Upper lobe of left lung (tissue), 4 donors: ENCODE results near the gene GRIA1.

ENCODE experiments used
- POLR2AphosphoS5 ChIP-seq, 2 donors: sonication (generic); formaldehyde crosslinking; IDR thresholded peaks; one replicate each; pipeline ENCODE4 v1.5.1; 2017; ENCODE audit warnings: antibody characterized with exemption in 2 of 2
- TF ChIP-seq, protein P1 (sequence below), 6 experiments: fragments of 450-650 bp in 4 of 6; fragments of 200-600 bp in 2 of 6; sonication (generic) in 2 of 6; IDR thresholded peaks; one replicate each; pipeline ENCODE4 v1.5.1; 2016 to 2019; ENCODE audit warnings: antibody characterized with exemption in 6 of 6

DNA sequence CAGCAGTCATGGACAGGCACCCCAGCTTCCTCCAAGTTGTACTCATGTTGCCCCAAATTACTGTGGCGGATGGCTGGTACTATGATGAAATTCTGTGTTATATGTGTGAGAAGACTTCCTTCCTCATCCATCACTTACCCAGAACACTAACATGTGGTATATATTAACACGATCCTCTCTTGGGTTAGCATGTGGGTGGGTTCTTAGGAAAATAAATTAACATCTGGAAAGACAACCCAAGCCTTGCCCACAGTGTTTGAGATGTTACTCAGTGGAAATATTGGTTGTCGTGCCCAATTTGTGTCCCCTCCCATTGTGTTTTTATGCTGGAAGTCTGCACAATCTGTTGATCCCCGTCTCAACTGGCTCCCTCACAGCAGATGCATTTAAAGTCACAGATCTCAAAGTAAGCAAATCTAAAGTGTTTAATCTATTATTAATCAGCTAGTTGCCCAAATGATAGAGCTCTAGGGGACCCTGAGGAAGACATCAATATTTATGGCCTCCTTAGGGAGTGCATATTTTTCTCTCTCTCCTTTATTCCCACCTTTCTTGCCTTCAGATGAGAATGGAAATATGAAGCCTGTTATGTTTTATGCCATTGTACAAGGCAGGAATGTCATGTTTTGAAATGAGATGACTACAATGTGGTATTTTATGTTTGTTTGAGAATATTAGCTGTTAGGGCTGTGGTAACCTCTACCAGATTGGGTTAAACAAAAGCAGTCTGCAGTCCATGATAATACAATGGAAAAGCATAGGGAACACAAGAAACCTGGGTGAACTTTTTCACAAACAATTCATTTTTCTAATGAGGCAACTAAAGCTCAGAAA is 93.9 kb downstream of the GRIA1 start:
- TF ChIP-seq, protein P1, sequence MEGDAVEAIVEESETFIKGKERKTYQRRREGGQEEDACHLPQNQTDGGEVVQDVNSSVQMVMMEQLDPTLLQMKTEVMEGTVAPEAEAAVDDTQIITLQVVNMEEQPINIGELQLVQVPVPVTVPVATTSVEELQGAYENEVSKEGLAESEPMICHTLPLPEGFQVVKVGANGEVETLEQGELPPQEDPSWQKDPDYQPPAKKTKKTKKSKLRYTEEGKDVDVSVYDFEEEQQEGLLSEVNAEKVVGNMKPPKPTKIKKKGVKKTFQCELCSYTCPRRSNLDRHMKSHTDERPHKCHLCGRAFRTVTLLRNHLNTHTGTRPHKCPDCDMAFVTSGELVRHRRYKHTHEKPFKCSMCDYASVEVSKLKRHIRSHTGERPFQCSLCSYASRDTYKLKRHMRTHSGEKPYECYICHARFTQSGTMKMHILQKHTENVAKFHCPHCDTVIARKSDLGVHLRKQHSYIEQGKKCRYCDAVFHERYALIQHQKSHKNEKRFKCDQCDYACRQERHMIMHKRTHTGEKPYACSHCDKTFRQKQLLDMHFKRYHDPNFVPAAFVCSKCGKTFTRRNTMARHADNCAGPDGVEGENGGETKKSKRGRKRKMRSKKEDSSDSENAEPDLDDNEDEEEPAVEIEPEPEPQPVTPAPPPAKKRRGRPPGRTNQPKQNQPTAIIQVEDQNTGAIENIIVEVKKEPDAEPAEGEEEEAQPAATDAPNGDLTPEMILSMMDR (IDR thresholded peaks at IDR 0.05): no peak
- TF ChIP-seq POLR2AphosphoS5 (IDR thresholded peaks at IDR 0.05): no peak
